Small intestine (tissue), 7 donors: ENCODE results near the gene ZC3H7A. TPM values are rescaled to one million over a fixed set of nuclear protein-coding genes. Genes with fewer than 3 reads are reported as not detected.
A peak's percentile ranks its signal among the peaks of the same experiment; 100 is the strongest.

ENCODE experiments used
- DNase-seq, 2 donors: peaks; one replicate each; pipeline versions ENCODE4 v3.0.0 to v3.0.0-alpha.2; 2013
- FAIRE-seq: peaks from 2 replicates; lab custom pipeline; 2012; peaks lifted over from hg19 to GRCh38; lab: Jason Lieb, UNC
- H3K27ac ChIP-seq, 3 donors: one replicate each; pipeline ENCODE4 v1.5.1; 2013; ENCODE audit warnings: low read length in 2 of 3, mild to moderate bottlenecking in 2 of 3, control low read depth in 1 of 3, inconsistent platforms in 1 of 3, low read depth in 1 of 3, moderate library complexity in 1 of 3
- H3K27me3 ChIP-seq, 3 donors: one replicate each; pipeline ENCODE4 v1.6.1; 2013; ENCODE audit warnings: low read length in 3 of 3, inconsistent platforms in 1 of 3; ENCODE audit not compliant: control insufficient read depth in 3 of 3, insufficient read depth in 3 of 3
- H3K36me3 ChIP-seq, 3 donors: one replicate each; pipeline ENCODE4 v1.6.1; 2013; ENCODE audit warnings: low read length in 3 of 3, inconsistent platforms in 1 of 3, low read depth in 1 of 3, mild to moderate bottlenecking in 1 of 3, moderate library complexity in 1 of 3; ENCODE audit not compliant: control insufficient read depth in 3 of 3, insufficient read depth in 2 of 3
- H3K4me1 ChIP-seq, 3 donors: one replicate each; pipeline ENCODE4 v1.6.1; 2013; ENCODE audit warnings: low read length in 2 of 3, inconsistent platforms in 1 of 3, low read depth in 1 of 3, mild to moderate bottlenecking in 1 of 3, moderate library complexity in 1 of 3; ENCODE audit not compliant: control insufficient read depth in 3 of 3, insufficient read depth in 2 of 3
- H3K4me3 ChIP-seq, 3 donors: one replicate each; pipeline ENCODE4 v1.5.1; 2013; ENCODE audit warnings: low read length in 3 of 3, control low read depth in 1 of 3, inconsistent platforms in 1 of 3, low read depth in 1 of 3, mild to moderate bottlenecking in 1 of 3, moderate library complexity in 1 of 3
- H3K9me3 ChIP-seq, 2 donors: one replicate each; pipeline ENCODE4 v1.6.1; 2013; ENCODE audit warnings: low read depth in 1 of 2, low read length in 1 of 2; ENCODE audit not compliant: control insufficient read depth in 2 of 2, insufficient read depth in 1 of 2
- WGBS, 3 donors: extraction: QIAGEN DNeasy Blood & Tissue Kit; methylation state at CpG; one replicate each; pipeline ENCODE4 v1.1.7; 2013; 5-methylcytosine and 5-hydroxymethylcytosine counted together
- polyA plus RNA-seq, 4 donors: library from polyadenylated mRNA; stranded (reverse) in 3 of 4; unstranded in 1 of 4; fragments of 200-250 nt in 3 of 4; fragments of 120-200 nt in 1 of 4; gene quantifications; one replicate each; pipeline versions ENCODE4 v1.2.1 to v1.2.3, GENCODE V29; 2013
- donor health status: healthy with polysubstance abuse.
- donor health status: control.
- donor health status: control.
- donor health status: Bipolar disorder and iron deficiency.
- donor health status: healthy.

The ZC3H7A gene
- polyA plus RNA-seq, 4 donors, result 21.2 to 51.7 (median 36.9) TPM

DNA sequence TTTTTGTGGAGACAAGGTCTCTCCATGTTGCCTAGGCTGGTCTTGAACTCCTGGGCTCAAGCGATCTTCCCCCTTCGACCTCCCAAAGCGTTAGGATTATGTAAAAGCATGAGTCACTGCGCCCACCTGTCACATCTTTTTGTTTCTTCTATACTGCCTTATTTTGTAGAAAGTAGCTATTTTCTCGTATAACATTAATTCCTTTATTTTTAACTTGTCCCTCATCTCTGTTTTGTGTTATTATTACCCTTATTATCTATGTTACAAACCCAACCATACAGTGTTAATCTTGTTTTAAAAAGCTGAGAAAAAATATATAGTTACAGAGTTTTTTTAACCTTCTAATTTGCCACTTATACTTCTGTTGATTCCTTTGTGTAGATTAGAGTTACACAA, 53.0 kb downstream of the ZC3H7A start:
- Histone ChIP-seq H3K36me3 (peaks cover 0 to 2% (median 2%) of the 10 kb centered on the region in 3 donors), H3K9me3 (no peaks in the 10 kb centered on the region), H3K4me1 (peaks cover 4 to 59% (median 5%) of the 10 kb centered on the region in 3 donors), H3K27me3 (no peaks in the 10 kb centered on the region), H3K4me3 (no peak overlapping the region), H3K27ac (peak overlapping the region; percentile 92 to 98 (median 96))
- FAIRE-seq, result no peak
- no peak for DNase-seq
- WGBS, 3 donors, result 53 to 75% (median 71%) methylated on average over 5 of the region's 5 CpGs

DNA sequence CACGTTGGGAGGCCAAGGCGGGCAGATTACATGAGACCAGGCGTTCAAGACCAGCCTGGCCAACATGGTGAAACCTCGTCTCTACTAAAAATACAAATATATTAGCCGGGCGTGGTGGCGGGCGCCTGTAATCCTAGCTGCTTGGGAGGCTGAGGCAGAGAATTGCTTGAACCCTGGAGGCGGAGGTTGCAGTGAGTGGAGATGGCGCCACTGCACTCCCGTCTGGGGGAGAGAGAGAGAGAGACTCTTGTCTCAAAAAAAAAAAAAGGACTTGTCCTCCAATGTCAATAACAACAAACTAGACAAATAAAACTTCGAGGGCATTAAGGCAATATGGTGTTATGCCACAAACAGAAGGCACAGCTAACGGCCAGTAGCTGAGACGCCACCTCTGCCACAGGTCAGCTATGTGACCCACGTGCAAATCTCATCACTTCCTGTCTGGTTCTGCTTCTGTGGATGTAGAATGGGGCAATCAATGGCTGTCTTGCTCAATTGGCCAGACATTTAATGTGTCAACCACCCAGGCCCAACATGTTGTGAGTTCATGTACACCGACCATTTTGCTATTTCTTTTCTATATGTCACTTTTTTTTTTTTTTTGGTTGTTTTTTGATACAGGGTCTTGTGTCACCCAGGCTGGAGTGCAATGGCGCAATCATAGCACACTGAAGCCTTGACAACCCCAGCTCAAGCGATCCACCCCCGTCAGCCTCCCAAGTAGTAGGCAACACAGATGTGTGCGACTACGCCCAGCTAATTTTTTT, 53.6 kb downstream of the ZC3H7A start:
- Histone ChIP-seq H3K9me3 (no peaks in the 10 kb centered on the region), H3K4me3 (peak overlapping the region; percentile 36 to 50 (median 46)), H3K27ac (peak overlapping the region; percentile 92 to 98 (median 96)), H3K36me3 (peaks cover 0 to 4% (median 0%) of the 10 kb centered on the region in 3 donors), H3K27me3 (no peaks in the 10 kb centered on the region), H3K4me1 (peaks cover 4 to 55% (median 5%) of the 10 kb centered on the region in 3 donors)
- FAIRE-seq (no peak), DNase-seq (peak; percentile 52 to 73)
- WGBS, 3 donors, result 33 to 39% (median 33%) methylated on average over 21 of the region's 21 CpGs

DNA sequence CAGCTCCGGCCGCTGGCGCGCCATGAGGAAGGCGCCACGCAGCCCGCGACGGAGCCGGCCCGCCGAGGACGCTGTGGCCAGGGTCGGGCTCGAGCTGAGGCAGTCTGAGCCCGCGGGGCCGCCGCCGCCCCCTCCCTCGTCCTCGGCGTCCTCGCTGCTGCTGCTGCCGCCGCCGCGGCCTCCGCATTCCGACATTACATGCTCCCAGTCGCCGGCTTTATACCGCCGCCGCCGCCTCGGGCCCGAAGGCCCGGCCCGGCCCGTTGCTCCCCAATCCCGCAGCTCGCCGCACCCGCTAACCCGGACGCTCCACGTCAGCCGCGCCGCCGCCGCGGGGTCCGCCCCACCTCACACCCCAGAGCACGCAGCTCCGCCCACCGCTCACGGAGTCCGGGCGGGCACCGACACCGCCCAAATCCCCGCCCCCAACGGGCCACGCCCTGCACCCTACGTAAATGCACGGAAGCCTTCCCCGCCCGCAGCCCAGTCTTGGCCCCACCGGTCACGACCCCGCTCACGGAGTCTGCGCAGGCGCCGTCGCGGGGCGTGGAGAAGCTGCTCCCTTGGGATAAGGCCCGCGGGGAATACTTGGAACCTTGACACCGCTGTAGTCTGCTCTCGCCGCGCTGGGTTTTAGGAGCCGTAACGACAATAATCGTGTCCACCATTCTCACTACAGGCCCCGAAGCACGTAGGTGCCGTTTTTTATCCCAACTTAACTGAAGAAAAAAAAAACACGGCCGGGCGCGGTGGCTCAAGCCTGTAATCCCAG, 54.3 kb downstream of the ZC3H7A start, which contains the start of gene TXNDC11:
Gene TXNDC11 (minus strand): TSS at position 322 of the 772 bp plus-strand sequence. CDS start 127 bp downstream, at position 195.
- Histone ChIP-seq H3K36me3 (peaks cover 0 to 7% (median 0%) of the 10 kb centered on the region in 3 donors), H3K4me1 (peaks cover 4 to 48% (median 7%) of the 10 kb centered on the region in 3 donors), H3K27me3 (no peaks in the 10 kb centered on the region), H3K4me3 (peak within 1 kb of the TSS; percentile 75 to 97 (median 88)), H3K9me3 (no peaks in the 10 kb centered on the region), H3K27ac (peak within 1 kb of the TSS; percentile 96 to 100 (median 98))
- FAIRE-seq, result no peak
- 0% methylated on average over 37 to 96 of the region's 96 CpGs for WGBS, 3 donors
- peak; percentile 98 to 100 for DNase-seq

DNA sequence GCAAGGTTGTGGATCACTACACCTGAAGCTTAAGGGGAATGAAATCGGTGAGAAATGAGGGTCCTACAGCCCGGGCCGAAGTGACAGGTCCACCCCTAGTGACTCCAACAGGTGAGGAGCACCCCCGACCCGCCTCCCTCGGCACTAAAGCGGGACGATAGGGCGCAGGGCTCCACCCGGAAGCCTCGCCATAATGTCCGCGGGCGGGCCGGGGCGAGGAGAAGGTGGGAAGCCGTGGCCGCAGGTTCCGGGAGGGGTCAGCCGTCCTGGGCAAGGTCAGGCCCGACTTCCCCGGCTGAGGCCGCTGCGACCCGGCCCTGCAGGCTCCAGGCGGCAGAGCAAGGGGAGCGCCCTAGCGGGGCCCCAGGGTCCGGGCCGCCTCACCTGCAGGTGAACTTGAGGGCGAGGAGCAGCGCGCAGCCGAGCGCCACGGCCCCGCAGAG, 54.9 kb downstream of the ZC3H7A start:
- Histone ChIP-seq H3K27ac (peak overlapping the region; percentile 87 to 100 (median 96)), H3K9me3 (no peaks in the 10 kb centered on the region), H3K36me3 (peaks cover 0 to 13% (median 0%) of the 10 kb centered on the region in 3 donors), H3K4me3 (peak overlapping the region; percentile 75 to 97 (median 88)), H3K27me3 (no peaks in the 10 kb centered on the region), H3K4me1 (peaks cover 4 to 42% (median 7%) of the 10 kb centered on the region in 3 donors)
- no peak for FAIRE-seq
- WGBS, 3 donors, result 0 to 1% (median 1%) methylated on average over 29 to 37 of the region's 37 CpGs
- DNase-seq, result peak in 1 of 2 donors; percentile 59

DNA sequence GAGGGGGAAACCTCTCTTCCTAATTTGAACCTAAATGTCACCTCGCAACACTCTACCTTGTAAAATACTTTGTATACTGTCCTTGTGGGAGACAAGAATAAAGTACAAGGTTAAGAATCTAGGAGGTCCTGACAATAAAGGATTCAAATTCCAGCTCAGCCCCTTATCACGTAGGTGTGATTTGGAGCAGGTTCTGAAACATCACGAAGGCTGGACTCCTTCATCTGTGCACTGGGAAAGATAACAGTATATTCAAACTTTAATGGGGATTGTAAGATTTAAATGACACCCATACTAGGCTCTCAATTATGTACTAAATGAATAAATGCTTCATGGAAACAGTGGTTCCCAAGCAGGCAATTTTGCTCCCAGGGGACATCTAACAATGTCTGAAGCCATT, 56.5 kb downstream of the ZC3H7A start:
- H3K4me3 ChIP-seq, result peak overlapping the region in 2 of 3 donors; percentile 75 to 97
- peaks cover 4 to 23% (median 6%) of the 10 kb centered on the region in 3 donors for H3K36me3 ChIP-seq
- WGBS, 3 donors, result 13 to 52% (median 24%) methylated on average over 3 of the region's 3 CpGs
- H3K27ac ChIP-seq, result peak overlapping the region; percentile 51 to 100 (median 87)
- DNase-seq, result peak in 1 of 2 donors; percentile 28
- FAIRE-seq, result no peak
- peaks cover 4 to 35% (median 7%) of the 10 kb centered on the region in 3 donors for H3K4me1 ChIP-seq
- no peaks in the 10 kb centered on the region for H3K27me3 ChIP-seq
- H3K9me3 ChIP-seq, result no peaks in the 10 kb centered on the region

DNA sequence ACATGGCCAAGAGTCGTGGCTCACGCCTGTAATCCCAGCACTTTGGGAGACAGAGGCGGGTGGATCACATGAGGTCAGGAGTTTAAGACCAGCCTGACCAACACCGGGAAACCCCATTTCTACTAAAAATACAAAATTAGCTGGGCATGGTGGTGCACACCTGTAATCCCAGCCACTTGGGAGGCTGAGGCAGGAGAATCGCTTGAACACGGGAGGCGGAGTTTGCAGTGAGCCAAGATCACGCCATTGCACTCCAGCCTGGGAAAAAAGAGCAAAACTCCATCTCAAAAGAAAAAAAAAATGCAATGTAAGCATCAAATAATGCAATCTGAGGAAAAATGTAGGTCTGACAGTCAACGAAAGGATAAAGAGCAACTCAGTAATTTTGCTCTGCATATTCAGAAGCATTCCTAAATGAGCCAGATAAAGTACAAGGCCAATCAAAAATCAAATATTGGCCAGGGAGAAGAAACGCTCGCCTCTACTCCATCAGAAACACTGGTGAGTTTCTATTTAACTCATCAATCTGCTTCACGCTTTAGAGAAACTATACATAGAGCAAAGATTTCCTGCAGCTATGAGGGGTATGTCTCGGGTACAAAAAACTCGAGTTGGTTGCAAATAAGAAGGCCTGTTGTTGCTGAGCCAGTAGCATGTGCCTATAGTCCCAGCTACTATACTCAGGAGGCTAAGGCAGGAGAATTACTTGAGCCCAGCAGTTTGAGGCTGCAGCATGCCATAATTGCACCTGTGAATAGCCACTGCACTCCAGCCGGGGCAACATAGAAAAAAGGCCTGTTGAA, 58.1 kb downstream of the ZC3H7A start:
- Histone ChIP-seq H3K4me1 (peaks cover 7 to 28% (median 11%) of the 10 kb centered on the region in 3 donors), H3K4me3 (no peak overlapping the region), H3K27me3 (no peaks in the 10 kb centered on the region), H3K27ac (peak overlapping the region in 1 of 3 donors; percentile 2), H3K36me3 (peaks cover 8 to 27% (median 15%) of the 10 kb centered on the region in 3 donors), H3K9me3 (no peaks in the 10 kb centered on the region)
- WGBS, 3 donors, result 76 to 82% (median 78%) methylated on average over 15 of the region's 15 CpGs
- FAIRE-seq, result no peak
- no peak for DNase-seq

DNA sequence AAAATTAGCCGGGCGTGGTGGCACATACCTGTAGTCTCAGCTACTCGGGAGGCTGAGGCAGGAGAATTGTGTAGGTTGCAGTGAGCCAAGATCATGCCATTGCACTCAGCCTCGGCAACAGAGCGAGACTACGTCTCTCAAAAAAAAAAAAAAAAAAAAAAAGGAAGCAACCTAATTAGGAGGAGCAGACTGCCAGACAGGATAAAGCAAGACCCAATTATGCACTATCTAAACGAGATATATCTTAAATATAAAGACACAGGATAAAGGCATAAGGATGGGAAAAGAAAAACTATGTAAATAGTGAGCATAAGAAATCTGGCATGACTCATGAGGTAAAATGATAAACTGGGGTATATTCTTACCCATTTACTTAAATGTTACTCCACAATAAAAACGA, 59.3 kb downstream of the ZC3H7A start:
- Histone ChIP-seq H3K4me1 (peaks cover 7 to 19% (median 8%) of the 10 kb centered on the region in 3 donors), H3K27me3 (no peaks in the 10 kb centered on the region), H3K27ac (no peak overlapping the region), H3K9me3 (no peaks in the 10 kb centered on the region), H3K36me3 (peaks cover 8 to 33% (median 17%) of the 10 kb centered on the region in 3 donors), H3K4me3 (no peak overlapping the region)
- FAIRE-seq (no peak), DNase-seq (no peak)
- WGBS, 3 donors, result 64 to 74% (median 66%) methylated on average over 8 of the region's 8 CpGs
